ENCODE measurements around the gene GCK.

DNA sequence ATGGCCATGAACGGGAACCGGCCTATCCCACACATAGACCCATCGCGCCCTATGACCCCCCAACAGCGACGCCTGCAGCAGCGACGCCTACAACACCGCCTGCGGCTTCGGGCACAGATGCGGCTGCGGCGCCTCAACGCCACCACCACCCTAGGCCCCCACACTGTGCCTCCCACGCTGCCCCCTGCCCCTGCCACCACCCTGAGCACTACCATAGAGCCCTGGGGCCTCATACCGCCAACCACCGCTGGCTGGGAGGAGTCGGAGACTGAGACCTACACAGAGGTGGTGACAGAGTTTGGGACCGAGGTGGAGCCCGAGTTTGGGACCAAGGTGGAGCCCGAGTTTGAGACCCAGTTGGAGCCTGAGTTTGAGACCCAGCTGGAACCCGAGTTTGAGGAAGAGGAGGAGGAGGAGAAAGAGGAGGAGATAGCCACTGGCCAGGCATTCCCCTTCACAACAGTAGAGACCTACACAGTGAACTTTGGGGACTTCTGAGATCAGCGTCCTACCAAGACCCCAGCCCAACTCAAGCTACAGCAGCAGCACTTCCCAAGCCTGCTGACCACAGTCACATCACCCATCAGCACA, 75.4 kb downstream of the GCK start:
- TF ChIP-seq, protein P1, sequence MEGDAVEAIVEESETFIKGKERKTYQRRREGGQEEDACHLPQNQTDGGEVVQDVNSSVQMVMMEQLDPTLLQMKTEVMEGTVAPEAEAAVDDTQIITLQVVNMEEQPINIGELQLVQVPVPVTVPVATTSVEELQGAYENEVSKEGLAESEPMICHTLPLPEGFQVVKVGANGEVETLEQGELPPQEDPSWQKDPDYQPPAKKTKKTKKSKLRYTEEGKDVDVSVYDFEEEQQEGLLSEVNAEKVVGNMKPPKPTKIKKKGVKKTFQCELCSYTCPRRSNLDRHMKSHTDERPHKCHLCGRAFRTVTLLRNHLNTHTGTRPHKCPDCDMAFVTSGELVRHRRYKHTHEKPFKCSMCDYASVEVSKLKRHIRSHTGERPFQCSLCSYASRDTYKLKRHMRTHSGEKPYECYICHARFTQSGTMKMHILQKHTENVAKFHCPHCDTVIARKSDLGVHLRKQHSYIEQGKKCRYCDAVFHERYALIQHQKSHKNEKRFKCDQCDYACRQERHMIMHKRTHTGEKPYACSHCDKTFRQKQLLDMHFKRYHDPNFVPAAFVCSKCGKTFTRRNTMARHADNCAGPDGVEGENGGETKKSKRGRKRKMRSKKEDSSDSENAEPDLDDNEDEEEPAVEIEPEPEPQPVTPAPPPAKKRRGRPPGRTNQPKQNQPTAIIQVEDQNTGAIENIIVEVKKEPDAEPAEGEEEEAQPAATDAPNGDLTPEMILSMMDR (IDR thresholded peaks at IDR 0.05), result no peak
- TF ChIP-seq POLR2A (IDR thresholded peaks at IDR 0.05) (no peak), POLR2AphosphoS5 (IDR thresholded peaks at IDR 0.05) (no peak)

Data from breast epithelium (tissue), 3 donors.